Prostate gland (tissue), 2 donors: ENCODE data around the gene MAP2K3.
"Not testable (repeated sequence)": the region's sequence is repeated elsewhere in the genome, so short reads cannot be mapped to it uniquely, and the experiment has no call there.

Source experiments
- CTCF ChIP-seq, 4 experiments: fragments of 200-600 bp in 2 of 4; fragments of 450-650 bp in 2 of 4; sonication (generic) in 2 of 4; IDR thresholded peaks; 1 replicate in 3 of 4; 2 replicates in 1 of 4; pipeline ENCODE4 v1.5.1; 2016 to 2019; ENCODE audit warnings: antibody characterized with exemption in 4 of 4, mild to moderate bottlenecking in 2 of 4, moderate library complexity in 2 of 4
- POLR2A ChIP-seq: fragments of 450-650 bp; IDR thresholded peaks from one replicate; pipeline ENCODE4 v1.6.1; 2016; ENCODE audit warnings: antibody characterized with exemption, mild to moderate bottlenecking

- TF ChIP-seq CTCF (IDR thresholded peaks at IDR 0.05); POLR2A: not testable (repeated sequence)
Measured at GRCh38 chr17:21348926-21349261, 64.4 kb downstream of the MAP2K3 start.
